GM21825 (cell line): ENCODE data around the gene KHSRP.
"Not testable (repeated sequence)": the region's sequence is repeated elsewhere in the genome, so short reads cannot be mapped to it uniquely, and the experiment has no call there.

Experiments
- ATAC-seq: cut with Tn5 transposase; IDR thresholded peaks from one replicate; pipeline ENCODE4 v1.9.1; 2021; ENCODE audit warnings: mild to moderate bottlenecking, moderate library complexity; ENCODE audit not compliant: unreplicated experiment

Gene KHSRP

DNA sequence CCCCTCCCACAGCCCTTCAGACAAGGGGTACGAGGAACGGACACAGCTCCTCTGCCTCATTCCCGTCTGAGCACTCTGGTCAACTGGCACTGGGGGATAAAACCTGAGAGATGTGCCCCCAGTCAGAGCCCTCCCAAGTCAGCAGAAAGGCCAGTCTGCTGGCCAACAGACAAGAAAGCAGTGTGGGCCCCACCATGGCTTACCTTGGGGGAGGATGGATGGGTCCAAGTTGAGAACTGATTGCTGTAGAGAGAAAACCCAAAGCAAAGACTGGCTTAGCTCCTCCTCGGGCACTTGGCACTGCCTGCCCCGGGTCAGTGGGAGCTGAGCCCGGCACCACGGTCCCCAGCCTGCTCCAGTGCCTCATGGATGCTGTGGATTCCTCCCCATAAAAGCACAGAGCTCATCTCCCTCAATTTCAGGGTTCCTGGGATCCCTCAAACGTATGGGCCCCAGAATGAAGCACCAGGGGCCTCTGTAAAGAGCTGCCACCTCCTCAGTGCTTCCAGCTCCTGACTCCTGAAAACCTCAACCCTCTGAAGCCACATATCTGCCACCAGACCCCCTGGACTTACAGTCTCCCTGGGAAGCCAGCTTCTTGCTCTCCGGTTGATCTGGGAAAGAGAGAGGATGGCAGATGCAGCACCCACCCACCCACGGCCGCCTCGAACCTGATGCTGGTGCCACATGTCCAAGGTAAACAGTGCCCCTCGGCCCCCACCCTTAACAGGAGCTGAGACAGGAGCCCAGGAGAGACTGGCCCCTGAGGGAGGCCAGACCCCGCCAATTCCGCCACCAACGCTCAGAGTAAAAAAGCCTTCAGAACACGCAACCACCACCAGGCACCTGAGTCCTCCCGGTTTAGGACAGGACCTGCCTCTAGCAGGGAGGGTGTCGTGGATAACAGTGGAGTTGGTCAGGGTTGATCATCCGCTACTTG, 3.3 kb downstream of the KHSRP start:
- no peak for ATAC-seq

DNA sequence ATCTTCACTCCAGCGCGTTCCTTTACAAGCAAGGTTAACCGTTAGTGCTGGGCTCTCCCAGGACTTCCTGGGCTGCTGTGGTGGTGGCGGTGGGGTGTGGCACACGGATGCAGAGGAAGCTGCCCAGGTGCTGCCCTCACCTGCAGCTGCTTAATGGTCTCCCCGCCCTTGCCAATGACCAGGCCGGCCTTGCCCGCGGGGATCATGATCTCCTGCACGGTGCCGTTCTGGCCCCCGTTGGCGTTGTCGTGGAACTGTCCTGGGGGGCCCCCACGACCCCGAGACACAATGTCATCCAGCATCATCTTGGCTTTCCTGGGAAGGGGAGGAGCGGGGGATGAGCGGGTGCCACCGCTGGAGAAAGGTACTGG, 6.1 kb downstream of the KHSRP start:
- no peak for ATAC-seq

DNA sequence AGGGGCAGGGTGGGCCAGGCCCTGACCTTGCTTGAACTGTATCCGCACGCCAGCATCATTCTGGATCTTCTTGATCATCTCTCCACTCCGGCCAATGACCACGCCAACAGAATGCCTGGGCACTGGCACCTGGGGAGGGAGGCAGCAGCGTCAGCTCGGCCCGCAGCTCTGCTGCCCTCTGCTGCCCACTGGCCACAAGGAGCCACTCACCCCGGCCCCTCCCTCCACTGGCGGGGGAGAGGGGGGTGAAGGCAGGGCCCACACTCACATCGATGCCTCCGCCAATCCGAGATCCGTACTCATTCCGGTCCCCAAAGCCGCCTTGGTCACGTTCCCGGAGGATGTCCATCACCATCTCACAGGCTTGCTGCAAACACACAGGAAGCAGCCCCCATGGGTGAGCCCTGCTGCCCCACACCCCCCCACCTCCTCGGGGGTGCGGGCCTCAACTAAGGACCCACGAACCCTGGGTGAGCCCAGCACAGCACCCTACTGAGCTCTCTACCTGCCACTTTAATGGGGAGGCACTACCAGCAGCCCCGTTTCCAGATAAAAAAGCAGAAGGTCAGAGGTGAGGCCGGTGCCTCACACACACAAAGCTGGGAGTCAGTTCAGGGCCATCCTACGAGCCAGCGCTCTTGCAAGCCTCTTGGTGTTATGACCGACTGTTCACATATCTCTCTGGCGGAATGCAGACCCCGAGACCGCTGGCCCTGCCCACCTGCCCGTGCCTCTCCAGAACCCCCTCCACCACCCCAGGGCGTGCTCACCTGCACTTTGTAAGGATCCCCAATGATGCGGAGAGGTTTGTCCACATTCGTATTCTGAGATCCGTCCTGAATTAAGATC, 6.7 kb downstream of the KHSRP start:
- no peak for ATAC-seq

DNA sequence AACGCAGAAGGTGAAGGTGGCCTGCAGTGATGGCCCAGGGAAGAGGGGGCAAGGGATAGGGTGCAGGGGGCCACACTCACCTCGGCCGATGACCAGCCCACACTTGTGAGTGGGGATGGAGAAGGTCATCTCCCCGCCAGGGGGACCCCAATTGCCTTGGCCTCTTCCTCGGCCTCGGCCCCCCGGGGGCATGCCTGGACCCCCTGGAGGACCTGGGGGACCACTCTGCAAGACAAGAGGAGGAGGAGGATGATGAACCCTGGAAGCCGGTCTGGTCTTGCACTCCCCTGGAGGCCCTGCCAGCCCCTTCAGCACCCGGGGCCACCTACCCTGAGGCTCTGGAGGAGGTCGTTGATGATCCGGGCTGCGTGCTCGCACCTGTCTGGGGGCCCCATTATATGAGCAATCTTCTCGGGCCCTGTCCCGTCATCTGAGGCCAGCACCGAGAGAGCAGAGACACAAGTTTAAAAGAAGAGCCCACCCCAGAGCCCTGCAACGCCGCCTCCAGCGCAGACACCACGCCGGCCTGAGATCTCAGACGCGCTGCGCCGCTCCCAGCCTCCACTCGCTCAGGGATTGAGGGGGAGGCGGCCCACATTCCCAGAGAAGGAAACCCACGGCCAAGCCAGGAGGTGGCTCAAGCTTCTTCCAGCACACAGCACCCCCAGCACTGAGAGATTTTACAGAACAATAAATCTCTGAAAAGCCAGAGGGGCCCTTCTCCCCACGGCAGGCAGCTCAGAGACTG, 7.8 kb downstream of the KHSRP start:
- no peak for ATAC-seq

DNA sequence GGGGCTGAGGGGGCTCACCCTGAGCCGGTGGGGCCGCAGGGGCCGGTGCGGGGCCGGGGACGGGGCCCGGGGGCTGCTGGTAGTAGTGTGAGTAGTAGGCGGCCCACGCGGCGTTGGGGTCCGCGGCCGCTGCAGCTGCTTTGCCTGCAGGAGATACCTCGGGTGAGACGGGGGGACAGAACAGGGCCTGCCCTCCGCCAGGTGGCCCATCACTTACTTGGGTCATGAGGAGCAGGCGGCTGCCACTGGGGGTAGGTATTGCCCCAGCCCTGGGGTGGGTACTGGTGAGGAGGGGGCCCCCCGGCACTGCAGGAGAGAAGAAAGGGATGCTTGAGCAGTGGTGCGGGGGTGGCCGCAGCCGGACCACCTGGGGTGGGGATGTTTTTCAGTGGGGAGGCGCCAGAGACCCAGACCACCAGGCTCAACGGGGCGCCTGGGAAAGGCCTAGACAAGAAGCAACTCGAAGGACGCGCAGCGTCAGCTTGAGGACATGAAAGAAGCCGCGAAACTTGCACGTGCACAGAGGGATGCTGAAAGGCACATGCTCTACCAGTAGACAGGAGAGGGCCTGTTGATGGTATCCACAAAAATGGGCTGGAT, 8.9 kb downstream of the KHSRP start:
- no peak for ATAC-seq

DNA sequence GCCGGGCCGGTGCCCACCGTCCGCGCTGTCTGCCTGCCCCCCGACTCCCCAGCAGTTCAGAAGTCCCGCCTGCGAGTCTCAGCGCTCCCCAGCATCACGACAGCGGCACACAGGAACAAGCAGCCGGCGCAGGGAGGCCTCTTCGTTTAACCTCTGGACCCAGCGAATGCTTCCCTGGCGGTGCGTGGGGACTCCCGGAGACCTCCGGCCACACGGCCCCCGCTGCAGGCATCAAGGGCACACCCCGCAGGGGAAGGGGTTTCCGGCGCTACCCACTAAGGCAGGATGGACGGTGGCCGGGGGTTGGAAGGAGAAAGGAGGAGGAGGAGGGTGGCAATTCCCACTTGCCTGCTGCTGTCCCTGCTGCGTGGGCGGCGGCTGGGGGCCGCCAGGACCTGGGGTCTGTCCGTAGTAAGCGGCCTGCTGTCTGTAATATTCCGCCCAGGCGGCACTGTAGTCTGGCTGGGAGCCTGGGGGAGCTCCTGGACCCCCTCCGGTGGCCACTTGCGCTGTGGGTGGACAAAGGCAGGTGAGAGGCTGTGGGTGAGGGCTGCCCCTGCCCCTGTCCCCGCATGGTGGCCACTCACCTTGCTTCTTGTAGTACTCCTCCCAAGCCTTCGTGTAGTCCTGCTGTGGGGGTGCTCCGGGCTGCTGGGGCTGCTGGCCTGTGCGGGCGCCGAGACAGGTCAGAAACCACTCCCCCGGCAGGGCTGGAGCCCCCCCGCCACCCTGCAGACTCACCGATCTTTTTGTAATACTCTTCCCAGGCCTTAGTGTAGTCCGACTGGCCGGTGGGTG, 9.6 kb downstream of the KHSRP start:
- no peak for ATAC-seq

DNA sequence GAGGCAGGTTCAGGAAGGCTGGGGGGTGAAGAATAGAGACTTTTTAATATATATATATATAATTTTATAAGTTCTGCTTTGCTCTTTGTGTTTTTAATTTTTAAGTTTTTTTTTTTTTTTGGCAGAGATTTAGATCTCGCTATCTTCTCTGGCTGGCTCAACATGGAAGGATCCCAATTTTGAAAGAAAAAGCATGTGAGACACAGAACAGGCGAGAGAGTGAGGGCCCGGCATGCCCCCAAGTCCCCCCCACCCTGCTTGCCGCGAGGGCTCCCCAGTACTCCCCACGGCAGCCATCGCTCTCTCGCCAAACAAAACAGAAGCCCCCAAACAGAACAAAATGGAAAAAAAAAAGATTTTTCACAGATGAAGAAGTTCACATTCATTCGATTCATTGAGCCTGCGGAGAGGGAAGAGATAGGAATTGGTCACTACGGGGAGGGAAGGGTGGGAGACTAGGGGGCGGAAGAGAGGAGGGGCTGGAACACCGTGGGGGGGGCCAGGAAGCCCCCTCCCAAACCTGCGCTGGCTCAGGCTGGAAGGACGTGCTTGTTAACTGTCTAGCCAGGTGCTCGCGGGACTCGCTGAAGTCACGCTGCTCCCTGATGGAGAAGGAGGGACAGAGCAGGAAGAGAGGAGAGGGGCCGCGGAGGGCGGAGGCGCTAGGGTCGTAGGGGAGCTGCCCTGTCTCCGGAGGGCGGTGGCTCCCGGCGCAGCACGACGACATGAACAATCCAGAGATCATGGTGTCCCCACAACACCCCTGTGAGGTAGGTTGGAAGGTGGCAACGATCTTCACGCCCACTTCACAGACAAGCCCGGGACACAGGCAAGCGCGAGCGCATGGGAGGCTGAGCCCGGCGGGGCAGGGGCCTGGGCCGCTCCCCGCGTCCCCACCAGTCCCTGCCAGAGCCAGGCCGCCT, 10.6 kb downstream of the KHSRP start:
- ATAC-seq, result no peak

DNA sequence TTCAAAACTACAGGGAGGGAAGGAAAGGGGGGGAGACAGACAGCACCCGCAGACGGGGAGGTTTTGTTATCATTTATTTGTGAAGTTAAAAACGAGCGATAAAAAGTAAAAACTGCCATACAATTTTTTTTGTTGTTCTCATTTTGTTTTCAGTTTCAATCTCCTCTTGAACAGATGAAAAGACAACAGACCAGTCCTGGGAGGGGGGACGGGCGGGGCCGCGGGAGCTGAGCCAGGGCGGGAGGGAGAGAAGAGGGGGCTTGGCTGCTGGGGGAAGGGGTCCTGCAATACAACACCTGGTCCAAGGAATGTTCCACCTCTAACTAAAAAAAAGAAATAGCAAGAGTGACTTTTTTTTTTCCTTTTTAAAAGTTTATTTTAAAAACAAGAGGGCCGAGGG, 11.3 kb downstream of the KHSRP start:
- no peak for ATAC-seq

DNA sequence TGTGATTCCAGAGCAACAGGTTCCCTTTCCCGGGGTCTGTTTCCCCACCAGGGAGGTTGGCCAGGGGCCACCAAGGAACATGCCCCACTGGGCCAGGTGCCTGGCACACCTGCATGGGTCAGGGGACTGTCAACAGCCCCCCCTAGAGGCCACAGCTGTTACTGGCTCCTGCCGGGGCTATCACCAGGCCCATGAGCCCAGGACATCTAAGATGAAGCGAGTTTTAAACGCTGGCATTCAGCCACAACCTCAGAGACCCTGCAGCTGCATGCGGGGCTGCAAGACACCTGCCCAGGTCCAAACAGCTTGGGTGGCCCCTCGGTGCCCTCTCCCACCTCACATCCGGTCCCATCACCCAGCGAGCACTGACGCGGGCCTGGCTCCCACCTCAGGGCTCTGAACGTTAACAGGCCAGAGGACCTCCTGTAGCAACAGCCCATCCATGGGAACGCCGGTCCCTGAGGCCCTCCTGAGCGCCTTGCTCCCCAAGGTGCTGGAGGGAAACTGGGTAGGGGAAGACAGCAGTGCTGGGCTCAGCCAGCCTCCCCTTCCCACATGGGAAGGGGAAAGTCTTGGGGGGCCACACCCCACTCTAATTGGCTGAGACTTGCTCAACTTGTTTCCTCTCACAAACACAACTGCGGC, 12.0 kb downstream of the KHSRP start:
- no peak for ATAC-seq

DNA sequence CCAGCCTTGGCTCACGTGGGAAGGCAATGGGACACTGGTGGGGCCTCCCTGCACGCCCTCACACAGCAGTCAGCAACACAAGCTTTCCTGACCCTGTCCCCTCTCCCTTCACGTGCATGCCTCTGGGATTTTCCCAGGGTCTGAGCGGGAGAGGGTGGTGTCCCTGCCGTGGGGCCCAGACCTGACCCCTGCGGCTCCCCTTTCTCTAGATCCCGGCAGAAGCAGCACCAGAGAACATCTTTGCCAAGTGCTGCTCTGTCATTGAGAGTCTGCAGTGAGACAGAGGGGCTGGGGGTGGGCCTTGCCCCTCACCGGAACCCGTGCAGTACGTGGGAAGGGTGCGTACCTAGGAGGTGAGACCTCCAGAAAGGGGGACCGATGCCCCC, 12.6 kb downstream of the KHSRP start:
- no peak for ATAC-seq

DNA sequence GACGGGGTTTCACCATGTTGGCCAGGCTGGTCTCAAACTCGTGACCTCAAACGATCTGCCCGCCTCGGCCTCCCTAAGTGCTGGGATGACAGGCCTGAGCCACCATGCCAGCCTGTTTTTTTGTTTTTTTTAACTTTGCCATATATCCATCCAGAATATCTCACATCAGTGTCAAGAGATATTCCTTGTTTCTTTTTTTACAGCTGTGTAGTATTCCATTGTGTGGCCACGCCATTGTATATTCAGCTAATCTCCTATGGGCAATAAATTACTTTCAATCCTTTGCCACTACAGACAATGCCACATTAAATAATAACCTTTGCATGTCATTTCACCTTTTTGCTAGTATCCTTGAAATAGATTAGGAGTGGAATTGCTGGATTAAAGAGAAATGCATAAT, 15.3 kb downstream of the KHSRP start:
- ATAC-seq, result no peak

DNA sequence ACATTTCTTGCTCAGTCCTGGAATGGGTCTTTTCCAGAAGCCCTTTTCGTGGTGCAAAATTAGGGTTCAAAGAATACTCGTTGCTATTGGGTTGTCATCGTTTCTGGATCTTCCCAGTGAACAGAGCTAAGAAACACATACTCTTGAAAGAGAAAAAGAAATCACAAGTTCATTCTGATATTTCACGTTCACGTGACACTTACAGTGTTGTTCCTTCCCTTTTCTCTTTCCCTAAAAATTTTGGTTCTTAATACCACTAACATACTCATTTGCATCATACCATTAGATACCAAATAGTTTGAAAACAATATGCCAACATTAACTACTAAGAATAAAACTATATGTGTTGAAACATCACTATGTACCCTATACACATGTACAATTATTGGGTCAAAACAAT, 18.2 kb downstream of the KHSRP start:
- no peak for ATAC-seq

DNA sequence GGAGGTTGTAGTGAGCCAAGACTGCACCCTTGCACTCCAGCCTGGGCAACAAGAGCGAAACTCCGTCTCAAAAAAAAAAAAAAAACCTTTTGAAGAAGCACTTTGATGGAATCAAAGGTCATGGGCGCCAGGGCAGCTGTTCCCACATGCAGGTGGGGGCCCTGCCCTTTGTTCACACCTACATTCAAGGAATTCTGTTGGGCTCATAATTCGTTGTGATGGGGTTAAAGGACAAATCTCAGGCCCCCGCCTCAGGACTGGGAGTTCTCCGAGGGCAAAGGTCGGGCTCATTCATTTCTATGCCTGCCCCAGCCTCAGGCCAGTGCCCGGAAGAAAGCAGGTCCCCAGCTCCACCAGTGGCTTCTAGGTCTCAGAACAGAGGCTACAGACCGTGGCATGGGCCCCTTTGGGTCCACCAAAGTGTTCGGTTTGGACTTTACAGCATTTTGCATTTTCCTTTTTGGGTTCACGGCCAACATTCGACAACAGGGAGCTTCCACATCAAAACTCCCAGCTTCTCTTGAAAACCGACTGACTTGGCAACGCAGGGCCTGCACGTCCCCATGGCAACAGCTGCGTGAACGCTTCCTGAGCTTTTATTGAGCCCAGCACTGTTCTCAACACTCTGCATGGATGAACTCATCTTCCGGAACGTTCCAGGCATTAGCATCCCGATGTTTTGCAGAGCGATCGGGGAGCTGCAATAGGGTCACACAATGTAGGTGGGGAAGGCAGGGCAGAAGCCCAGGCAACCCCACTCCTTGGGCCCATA, 21.6 kb downstream of the KHSRP start:
- ATAC-seq, result no peak

DNA sequence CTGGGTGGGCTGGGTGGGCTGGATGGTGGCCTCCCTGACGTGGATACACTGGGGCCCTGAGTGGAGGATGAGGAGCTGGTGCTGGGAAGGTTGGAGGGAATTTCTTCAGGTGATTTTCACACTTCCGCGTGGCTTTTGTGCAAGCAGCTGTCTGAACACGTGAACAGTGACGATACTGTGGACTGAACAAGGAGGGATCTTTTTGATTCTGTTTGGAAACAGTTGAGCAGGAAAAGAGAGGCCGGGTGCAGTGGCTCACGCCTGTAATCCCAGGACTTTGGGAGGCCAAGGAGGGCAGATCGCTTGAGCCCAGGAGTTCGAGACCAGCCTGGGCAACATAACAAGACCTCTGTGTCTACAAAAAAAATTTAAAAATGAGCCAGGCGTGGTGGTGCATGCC, 22.6 kb downstream of the KHSRP start:
- no peak for ATAC-seq

DNA sequence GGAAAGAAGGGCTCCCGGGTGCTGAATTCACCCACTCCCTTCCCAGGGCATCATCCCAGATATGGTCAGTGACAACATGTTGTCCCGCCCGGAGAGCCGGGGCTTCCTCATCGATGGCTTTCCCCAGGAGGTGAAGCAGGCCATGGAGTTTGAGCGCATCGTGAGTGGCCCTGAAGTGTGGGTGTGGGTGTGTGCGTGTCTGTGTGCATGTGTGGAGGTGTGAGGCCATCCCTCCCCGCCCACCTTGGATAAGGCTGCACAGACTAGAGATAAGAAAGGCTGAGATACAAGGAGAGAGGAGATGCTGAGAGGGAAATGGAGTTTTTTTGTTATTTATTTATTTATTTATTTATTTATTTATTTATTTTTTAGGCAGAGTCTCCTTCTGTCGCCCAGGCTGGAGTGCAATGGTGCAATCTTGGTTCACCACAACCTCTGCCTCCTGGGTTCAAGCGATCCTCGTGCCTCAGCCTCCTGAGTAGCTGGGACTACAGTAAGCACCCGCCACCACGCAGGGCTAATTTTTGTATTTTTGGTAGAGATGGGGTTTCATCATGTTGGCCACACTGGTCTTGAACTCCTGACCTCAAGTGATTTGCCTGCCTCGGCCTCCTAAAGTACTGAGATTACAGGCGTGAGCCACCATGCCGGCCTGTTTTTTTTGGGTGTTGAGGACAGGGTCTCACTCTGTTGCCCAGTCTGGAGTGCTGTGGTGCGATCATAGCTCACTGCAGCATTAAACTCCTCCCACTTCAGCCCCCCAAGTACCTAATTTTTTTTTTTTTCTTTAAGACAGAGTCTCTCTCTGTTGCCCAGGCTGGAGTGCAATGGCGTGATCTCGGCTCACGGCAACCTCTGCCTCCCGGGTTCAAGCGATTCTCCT, 24.3 kb downstream of the KHSRP start:
- ATAC-seq, result not testable (repeated sequence)

DNA sequence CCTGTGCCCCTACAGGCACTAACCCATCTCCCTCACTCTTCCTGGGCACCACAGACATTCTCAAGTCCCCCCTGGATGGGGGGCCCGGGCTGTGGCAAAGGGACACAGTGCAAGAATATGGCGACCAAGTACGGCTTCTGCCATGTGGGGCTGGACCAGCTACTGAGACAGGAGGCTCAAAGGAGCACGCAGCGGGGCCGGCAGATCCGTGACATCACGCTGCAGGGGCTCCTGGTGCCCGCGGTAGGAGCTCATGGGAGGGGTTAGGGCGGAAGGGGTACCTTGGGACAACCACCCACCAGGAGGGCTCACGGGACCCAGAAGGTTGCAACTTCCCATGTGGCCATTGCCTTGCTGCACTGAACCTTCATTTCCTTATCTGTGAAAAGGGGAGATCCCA, 28.3 kb downstream of the KHSRP start:
- no peak for ATAC-seq

DNA sequence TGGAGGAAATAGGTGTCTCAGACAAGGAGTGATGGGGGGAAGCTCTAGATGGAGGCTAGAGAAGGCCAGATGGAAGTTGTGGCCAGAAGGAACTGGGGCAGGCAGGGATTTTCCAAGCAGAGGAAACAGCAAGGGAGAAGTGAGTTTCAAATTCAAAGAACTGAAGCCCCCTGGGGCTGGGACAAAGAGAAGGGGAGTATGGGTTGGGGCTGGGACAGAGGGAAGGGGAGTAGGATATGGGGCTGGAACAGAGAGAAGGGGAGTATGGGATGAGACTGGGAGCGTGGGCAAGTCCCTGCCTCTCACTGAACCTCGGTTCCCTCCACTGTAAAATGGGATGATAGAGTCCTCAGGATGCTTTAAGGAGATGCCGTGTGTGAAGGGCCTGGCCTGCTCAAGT, 29.8 kb downstream of the KHSRP start:
- no peak for ATAC-seq
